HepG2 (cell line): ENCODE results near the gene CSN2.

Source experiments
- CTCF ChIP-seq: sonication (generic); formaldehyde crosslinking; IDR thresholded peaks from 2 replicates; pipeline ENCODE4 v1.5.0; 2020; ENCODE audit warnings: mild to moderate bottlenecking, missing genetic modification reagents, moderate library complexity
- DRAP1 ChIP-seq: IDR thresholded peaks from 2 replicates; pipeline ENCODE4 v1.6.1; 2016; ENCODE audit warnings: missing genetic modification reagents, missing compliant biosample characterization

- no peak for TF ChIP-seq CTCF (CRISPR knock-in tag)
- no peak for TF ChIP-seq DRAP1 (CRISPR knock-in tag)
These were observed 33.9 kb upstream of the CSN2 start for GRCh38 chr4:69999420-69999819.
